Peyer's patch (tissue), 4 donors: ENCODE measurements around the gene PPP5C.

Experiments
- POLR2A ChIP-seq, 2 donors: fragments of 450-650 bp; IDR thresholded peaks; one replicate each; pipeline ENCODE4 v1.5.1; 2017; ENCODE audit warnings: antibody characterized with exemption in 2 of 2, mild to moderate bottlenecking in 2 of 2, moderate library complexity in 2 of 2
- TF ChIP-seq, protein P1 (sequence below), 6 experiments: fragments of 450-650 bp in 4 of 6; fragments of 200-600 bp in 2 of 6; sonication (generic) in 1 of 6; IDR thresholded peaks; one replicate each; pipeline ENCODE4 v1.5.1; 2017 to 2019; ENCODE audit warnings: antibody characterized with exemption in 6 of 6, mild to moderate bottlenecking in 3 of 6, moderate library complexity in 1 of 6

GRCh38 chr19:46428239-46429135, 81.6 kb downstream of the PPP5C start, which contains the start of gene PNMA8C:
- TF ChIP-seq, protein P1, sequence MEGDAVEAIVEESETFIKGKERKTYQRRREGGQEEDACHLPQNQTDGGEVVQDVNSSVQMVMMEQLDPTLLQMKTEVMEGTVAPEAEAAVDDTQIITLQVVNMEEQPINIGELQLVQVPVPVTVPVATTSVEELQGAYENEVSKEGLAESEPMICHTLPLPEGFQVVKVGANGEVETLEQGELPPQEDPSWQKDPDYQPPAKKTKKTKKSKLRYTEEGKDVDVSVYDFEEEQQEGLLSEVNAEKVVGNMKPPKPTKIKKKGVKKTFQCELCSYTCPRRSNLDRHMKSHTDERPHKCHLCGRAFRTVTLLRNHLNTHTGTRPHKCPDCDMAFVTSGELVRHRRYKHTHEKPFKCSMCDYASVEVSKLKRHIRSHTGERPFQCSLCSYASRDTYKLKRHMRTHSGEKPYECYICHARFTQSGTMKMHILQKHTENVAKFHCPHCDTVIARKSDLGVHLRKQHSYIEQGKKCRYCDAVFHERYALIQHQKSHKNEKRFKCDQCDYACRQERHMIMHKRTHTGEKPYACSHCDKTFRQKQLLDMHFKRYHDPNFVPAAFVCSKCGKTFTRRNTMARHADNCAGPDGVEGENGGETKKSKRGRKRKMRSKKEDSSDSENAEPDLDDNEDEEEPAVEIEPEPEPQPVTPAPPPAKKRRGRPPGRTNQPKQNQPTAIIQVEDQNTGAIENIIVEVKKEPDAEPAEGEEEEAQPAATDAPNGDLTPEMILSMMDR (IDR thresholded peaks at IDR 0.05), result no peak
- TF ChIP-seq POLR2A (IDR thresholded peaks at IDR 0.05), result no peak
